Epidermal melanocyte (primary cell): Measurements from ENCODE around the gene AP2M1.

Experiments used
- DNase-seq: peaks from one replicate; pipeline ENCODE4 v3.0.0; 2011; ENCODE audit warnings: low spot score; ENCODE audit not compliant: insufficient read length

Gene AP2M1

GRCh38 chr3:184223946-184224345, 49.3 kb downstream of the AP2M1 start:
- no peak for DNase-seq

GRCh38 chr3:184227481-184227935, 52.9 kb downstream of the AP2M1 start:
- no peak for DNase-seq

GRCh38 chr3:184228376-184229137, 53.9 kb downstream of the AP2M1 start:
- no peak for DNase-seq

GRCh38 chr3:184229394-184230080, 54.9 kb downstream of the AP2M1 start, which contains the start of gene VWA5B2:
VWA5B2 (plus strand) TSS chr3:184229585; CDS start chr3:184230529, 944 bp downstream.
- DNase-seq, result peak; percentile 93

GRCh38 chr3:184230081-184230602, 55.5 kb downstream of the AP2M1 start:
- DNase-seq, result no peak

- no peak for DNase-seq
Observed at GRCh38 chr3:184230603-184231528, 56.2 kb downstream of the AP2M1 start.

GRCh38 chr3:184231671-184232070, 57.0 kb downstream of the AP2M1 start:
- no peak for DNase-seq

GRCh38 chr3:184233127-184233843, 58.6 kb downstream of the AP2M1 start:
- no peak for DNase-seq
